Fibroblast of skin of back (primary cell): Measurements from ENCODE around the gene ZNG1A.
"Not testable (repeated sequence)": the region's sequence is repeated elsewhere in the genome, so short reads cannot be mapped to it uniquely, and the experiment has no call there.

Source experiments
- DNase-seq: peaks from one replicate; pipeline ENCODE4 v3.0.0-alpha.2; 2013

Gene ZNG1A

GRCh38 chr9:93909-94308 lies 84.9 kb downstream of the ZNG1A start:
- not testable (repeated sequence) for DNase-seq

GRCh38 chr9:90851-91250 lies 88.0 kb downstream of the ZNG1A start:
- not testable (repeated sequence) for DNase-seq

- DNase-seq, result not testable (repeated sequence)
These were observed 90.3 kb downstream of the ZNG1A start for GRCh38 chr9:88396-89037.

GRCh38 chr9:87860-88259 lies 91.0 kb downstream of the ZNG1A start:
- not testable (repeated sequence) for DNase-seq

- not testable (repeated sequence) for DNase-seq
These were observed 91.8 kb downstream of the ZNG1A start for GRCh38 chr9:87105-87504.

- DNase-seq, result not testable (repeated sequence)
These were observed 92.2 kb downstream of the ZNG1A start for GRCh38 chr9:86697-87096.

GRCh38 chr9:82932-83689 lies 95.7 kb downstream of the ZNG1A start:
- not testable (repeated sequence) for DNase-seq

- not testable (repeated sequence) for DNase-seq
These were observed 100.5 kb downstream of the ZNG1A start for GRCh38 chr9:78333-78732.

- not testable (repeated sequence) for DNase-seq
These were observed 102.5 kb downstream of the ZNG1A start for GRCh38 chr9:76389-76788.

- DNase-seq, result not testable (repeated sequence)
These were observed 104.8 kb downstream of the ZNG1A start for GRCh38 chr9:73900-74525.

GRCh38 chr9:73076-73899 lies 105.6 kb downstream of the ZNG1A start:
- DNase-seq, result peak; percentile 16
